Measurements from ENCODE around the gene RBMX2. TPM values are rescaled to one million over a fixed set of nuclear protein-coding genes. Genes with fewer than 3 reads are reported as not detected.

The RBMX2 gene
- total and polyA plus RNA-seq, 2 of the 13 experiments (the other 11 are each of a cell fraction or from before 2014, with no cell fraction given), result 13.9 to 24.4 TPM

DNA sequence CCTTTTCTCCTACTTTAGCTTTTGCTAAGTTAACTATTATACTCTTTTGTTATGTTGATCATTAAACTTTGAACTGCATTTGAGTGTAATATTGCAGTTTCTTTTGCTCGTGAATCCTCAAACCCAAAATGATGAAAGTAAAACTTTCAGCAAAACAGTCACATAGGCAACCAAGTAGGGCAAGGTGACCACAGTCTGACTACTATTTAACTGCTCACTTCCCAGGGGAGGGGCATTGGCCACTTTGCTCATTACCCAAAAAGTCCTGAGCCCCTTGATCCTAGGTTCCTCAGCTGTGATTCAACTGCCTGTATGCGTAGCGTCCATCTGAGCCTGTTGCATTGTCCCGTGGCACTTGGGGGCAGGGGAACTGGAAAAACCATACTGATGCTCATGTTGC is 17.0 kb downstream of the RBMX2 start:
- FAIRE-seq, result no peak
- 64% methylated on average over 4 of the region's 4 CpGs for WGBS (ENCODE audit: low lambda C conversion rate)
- no peak overlapping the region for H3K4me2 ChIP-seq (ENCODE audit: low read depth, low read length)
- no peak overlapping the region for H3K9ac ChIP-seq (ENCODE audit: insufficient read depth, low read depth, low read length)
- in situ Hi-C loops (cut with HindIII; ENCODE audit: extremely low pct_ligation_motif_present, low pct_unique_long_range_greater_than_20kb), result no loop called here
- DNase-seq (ENCODE audit: low spot score), result no peak
- intact Hi-C loops (cut with micrococcal nuclease; ENCODE audit: unreplicated experiment), result no loop called here
- no peaks in the 10 kb centered on the region for H3K79me2 ChIP-seq (ENCODE audit: insufficient read depth, low read length)
- BruUV-seq (replicated peaks), result no TSS peak
- no peaks in the 10 kb centered on the region for H3K27me3 ChIP-seq (ENCODE audit: control insufficient read depth in 1 of 2, insufficient read depth in 2 of 2, low read length in 2 of 2)
- H4K20me1 ChIP-seq (ENCODE audit: insufficient read depth, low read length), result no peaks in the 10 kb centered on the region
- no peaks in the 10 kb centered on the region for H3K9me3 ChIP-seq (ENCODE audit: low read length)
- POLR2A ChIA-PET, result interaction anchor here (0.6 kb wide), 1 partner anchor 258 kb away, joined by 3 read pairs; no protein-coding TSS in a partner anchor
- no peak overlapping the region for H3K4me3 ChIP-seq (replicated peaks in 1 of 3; ENCODE audit: insufficient read depth in 1 of 3, low read depth in 2 of 3, low read length in 3 of 3)
- ATAC-seq, result no peak
- CTCF ChIA-PET (ENCODE audit: low intra/inter-chr PET ratio, low total read pairs), result no interaction called here
- H2AFZ ChIP-seq (ENCODE audit: low read length), result no peak overlapping the region
- H3K4me1 ChIP-seq (ENCODE audit: insufficient read depth, low read length), result no peaks in the 10 kb centered on the region
- H3K36me3 ChIP-seq (replicated peaks in 1 of 2; ENCODE audit: control insufficient read depth in 1 of 2, insufficient read depth in 2 of 2, low read length in 2 of 2), result no peaks in the 10 kb centered on the region
- TF ChIP-seq ZBTB38 (CRISPR knock-in tag; IDR thresholded peaks at IDR 0.05) (no peak), ZNF883 (CRISPR knock-in tag; IDR thresholded peaks at IDR 0.05; ENCODE audit: not compliant biosample characterization) (no peak), PHF8 (CRISPR knock-in tag; IDR thresholded peaks at IDR 0.05) (no peak), PHF20 (CRISPR knock-in tag; IDR thresholded peaks at IDR 0.05) (no peak), ZNF136 (CRISPR knock-in tag; IDR thresholded peaks at IDR 0.05; ENCODE audit: low read depth) (no peak), NCOA2 (CRISPR knock-in tag; IDR thresholded peaks at IDR 0.05) (no peak), KDM6A (CRISPR knock-in tag; IDR thresholded peaks at IDR 0.05; ENCODE audit: low read depth) (no peak), ZNF556 (CRISPR knock-in tag; IDR thresholded peaks at IDR 0.05; ENCODE audit: borderline replicate concordance) (no peak), MXD4 (CRISPR knock-in tag; IDR thresholded peaks at IDR 0.05) (no peak), ZNF180 (CRISPR knock-in tag; IDR thresholded peaks at IDR 0.05; ENCODE audit: borderline replicate concordance, low read depth) (no peak), CREB3 (CRISPR knock-in tag; IDR thresholded peaks at IDR 0.05) (no peak), ATF3 (CRISPR knock-in tag; IDR thresholded peaks at IDR 0.05) (no peak), TEAD2 (CRISPR knock-in tag; IDR thresholded peaks at IDR 0.05) (no peak), FOSL2 (CRISPR knock-in tag; IDR thresholded peaks at IDR 0.05) (no peak), PBX3 (CRISPR knock-in tag; IDR thresholded peaks at IDR 0.05; ENCODE audit: borderline replicate concordance) (no peak), SAP130 (CRISPR knock-in tag; IDR thresholded peaks at IDR 0.05; ENCODE audit: low read depth) (no peak), ZNF703 (CRISPR knock-in tag; IDR thresholded peaks at IDR 0.05; ENCODE audit: borderline replicate concordance) (no peak), RFXANK (CRISPR knock-in tag; IDR thresholded peaks at IDR 0.05) (no peak)
- TF ChIP-seq, protein P1, sequence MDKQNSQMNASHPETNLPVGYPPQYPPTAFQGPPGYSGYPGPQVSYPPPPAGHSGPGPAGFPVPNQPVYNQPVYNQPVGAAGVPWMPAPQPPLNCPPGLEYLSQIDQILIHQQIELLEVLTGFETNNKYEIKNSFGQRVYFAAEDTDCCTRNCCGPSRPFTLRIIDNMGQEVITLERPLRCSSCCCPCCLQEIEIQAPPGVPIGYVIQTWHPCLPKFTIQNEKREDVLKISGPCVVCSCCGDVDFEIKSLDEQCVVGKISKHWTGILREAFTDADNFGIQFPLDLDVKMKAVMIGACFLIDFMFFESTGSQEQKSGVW (CRISPR knock-in tag; IDR thresholded peaks at IDR 0.05; ENCODE audit: borderline replicate concordance), result no peak
- no peak overlapping the region for H3K27ac ChIP-seq (ENCODE audit: extremely low read length, insufficient read depth, low read length)
